Neural progenitor cell (in vitro differentiated cells): ENCODE data around the gene DNAAF6. TPM values are rescaled to one million over a fixed set of nuclear protein-coding genes. Genes with fewer than 3 reads are reported as not detected.
"Not testable (repeated sequence)": the region's sequence is repeated elsewhere in the genome, so short reads cannot be mapped to it uniquely, and the experiment has no call there.

ENCODE experiments used
- DNase-seq: peaks from one replicate; pipeline ENCODE4 v3.0.0-alpha.2; 2016; ENCODE audit warnings: low spot score
- H2AFZ ChIP-seq: fragments of 200-600 bp; sonication (generic); replicated peaks from 2 replicates; pipeline ENCODE4 v1.6.1; 2016; ENCODE audit warnings: antibody characterized with exemption
- H3F3A ChIP-seq: fragments of 200-600 bp; sonication (generic); 2 replicates; pipeline ENCODE4 v1.6.1; 2016; ENCODE audit warnings: antibody characterized with exemption, low read depth
- H3K27ac ChIP-seq: fragments of 200-600 bp; sonication (generic); 2 replicates; pipeline ENCODE4 v1.5.1; 2016; ENCODE audit warnings: mild to moderate bottlenecking
- H3K27me3 ChIP-seq: fragments of 200-600 bp; sonication (generic); 2 replicates; pipeline ENCODE4 v1.6.1; 2016; ENCODE audit warnings: mild to moderate bottlenecking, moderate library complexity
- H3K36me3 ChIP-seq: fragments of 200-600 bp; sonication (generic); 2 replicates; pipeline ENCODE4 v1.5.1; 2016
- H3K4me1 ChIP-seq: fragments of 200-600 bp; sonication (generic); 2 replicates; pipeline ENCODE4 v1.6.1; 2016; ENCODE audit warnings: mixed run types
- H3K4me2 ChIP-seq: fragments of 200-600 bp; sonication (generic); 2 replicates; pipeline ENCODE4 v1.6.1; 2016
- H3K4me3 ChIP-seq: fragments of 200-600 bp; sonication (generic); 2 replicates; pipeline ENCODE4 v1.5.1; 2016
- H3K79me2 ChIP-seq: fragments of 200-600 bp; sonication (generic); 2 replicates; pipeline ENCODE4 v1.6.1; 2016; ENCODE audit warnings: low read depth
- H3K9ac ChIP-seq: fragments of 200-600 bp; sonication (generic); 2 replicates; pipeline ENCODE4 v1.6.1; 2016
- H3K9me3 ChIP-seq: fragments of 200-600 bp; sonication (generic); 2 replicates; pipeline ENCODE4 v1.5.1; 2016; ENCODE audit warnings: low read depth
- H4K20me1 ChIP-seq: fragments of 200-600 bp; sonication (generic); 2 replicates; pipeline ENCODE4 v1.6.1; 2016; ENCODE audit warnings: low read depth
- H3K27ac Mint-ChIP-seq: 3 replicates; pipeline ENCODE4 v1.8.0; 2021; ENCODE audit warnings: mixed read lengths
- H3K27me3 Mint-ChIP-seq: 2 replicates; pipeline ENCODE4 v1.8.0; 2022; ENCODE audit warnings: low read depth, mild to moderate bottlenecking, inconsistent platforms, moderate library complexity, mixed read lengths; ENCODE audit not compliant: insufficient read depth
- H3K36me3 Mint-ChIP-seq: 3 replicates; pipeline ENCODE4 v1.8.0; 2021; ENCODE audit warnings: mixed read lengths
- H3K4me1 Mint-ChIP-seq: 3 replicates; pipeline ENCODE4 v1.8.0; 2021; ENCODE audit warnings: mixed read lengths
- H3K4me3 Mint-ChIP-seq: 3 replicates; pipeline ENCODE4 v1.8.0; 2021; ENCODE audit warnings: mild to moderate bottlenecking, moderate library complexity, mixed read lengths
- H3K9me3 Mint-ChIP-seq: 3 replicates; pipeline ENCODE4 v1.8.0; 2020; ENCODE audit warnings: mixed read lengths
- EZH2 ChIP-seq: fragments of 200-600 bp; sonication (generic); IDR thresholded peaks from 2 replicates; pipeline ENCODE4 v1.6.1; 2017; ENCODE audit warnings: antibody characterized with exemption, mild to moderate bottlenecking, moderate library complexity
- EZH2phosphoT487 ChIP-seq: fragments of 200-600 bp; sonication (generic); IDR thresholded peaks from 2 replicates; pipeline ENCODE4 v1.6.1; 2017; ENCODE audit warnings: antibody characterized with exemption
- total RNA-seq: library from RNA; depleted of rRNA; stranded (reverse); fragments of >200 nt; gene quantifications from 2 replicates; pipeline ENCODE4 v1.2.3, GENCODE V29; 2015; ENCODE audit warnings: low replicate concordance
- TF ChIP-seq, protein P1 (sequence below): fragments of 200-600 bp; sonication (generic); IDR thresholded peaks from 2 replicates; pipeline ENCODE4 v1.5.1; 2017; ENCODE audit warnings: antibody characterized with exemption, mild to moderate bottlenecking

The DNAAF6 gene
- total RNA-seq, 1 donor from 2014 or later: 0.07 TPM

DNA sequence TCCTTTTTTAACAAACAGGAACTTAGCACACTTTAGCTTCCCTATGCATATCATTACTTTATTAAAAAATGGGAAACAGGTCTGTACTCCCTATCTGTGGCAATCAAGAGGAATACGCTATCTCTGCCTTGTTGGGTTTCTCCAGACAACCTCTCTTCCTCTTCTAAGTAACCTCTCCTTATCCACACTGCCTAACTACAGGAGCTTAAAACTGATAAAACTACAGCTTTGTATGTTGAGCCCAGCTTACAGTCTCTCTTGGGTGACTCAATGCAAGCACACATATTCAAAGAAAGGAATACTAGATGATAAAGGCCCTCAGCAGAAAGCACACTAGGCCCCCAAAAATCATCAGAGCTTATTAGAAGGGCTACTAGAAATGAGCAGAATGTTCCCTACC lies 9.1 kb upstream of the DNAAF6 start:
- no peaks in the 10 kb centered on the region for H3K4me1 Mint-ChIP-seq
- H3K4me1 ChIP-seq: no peaks in the 10 kb centered on the region

DNA sequence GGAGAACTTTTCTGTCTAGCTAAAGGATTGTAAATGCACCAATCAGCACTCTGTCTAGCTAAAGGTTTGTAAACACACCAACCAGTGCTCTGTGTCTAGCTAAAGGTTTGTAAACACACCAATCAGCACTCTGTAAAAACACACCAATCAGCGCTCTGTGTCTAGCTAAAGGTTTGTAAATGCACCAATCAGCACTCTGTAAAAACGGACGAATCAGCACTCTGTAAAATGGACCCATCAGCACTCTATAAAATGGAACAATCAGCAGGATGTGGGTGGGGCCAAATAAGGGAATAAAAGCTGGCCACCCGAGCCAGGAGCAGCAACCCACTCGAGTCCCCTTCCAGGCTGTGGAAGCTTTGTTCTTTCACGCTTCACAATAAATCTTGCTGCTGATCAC lies 8.3 kb upstream of the DNAAF6 start:
- not testable (repeated sequence) for H3K36me3 Mint-ChIP-seq, DNase-seq, H3K4me1 ChIP-seq, H3K9me3 ChIP-seq, H3K4me3 ChIP-seq, H3K9me3 Mint-ChIP-seq, H3F3A ChIP-seq, H4K20me1 ChIP-seq, H3K79me2 ChIP-seq, H3K27ac Mint-ChIP-seq, H3K27ac ChIP-seq, H2AFZ ChIP-seq, H3K9ac ChIP-seq, H3K4me3 Mint-ChIP-seq, H3K27me3 ChIP-seq, H3K4me2 ChIP-seq, H3K36me3 ChIP-seq, H3K27me3 Mint-ChIP-seq, H3K4me1 Mint-ChIP-seq

More for the DNA sequence above, 9.1 kb upstream of the DNAAF6 start:
- Histone ChIP-seq H4K20me1 (no peaks in the 10 kb centered on the region), H3K9me3 (no peaks in the 10 kb centered on the region), H3K27me3 (no peaks in the 10 kb centered on the region), H3K4me2 (no peak overlapping the region), H2AFZ (no peak overlapping the region), H3K4me3 (no peak overlapping the region), H3F3A (no peaks in the 10 kb centered on the region), H3K9ac (no peak overlapping the region), H3K36me3 (no peaks in the 10 kb centered on the region), H3K79me2 (no peaks in the 10 kb centered on the region), H3K27ac (no peak overlapping the region)
- Mint-ChIP-seq H3K4me3 (no peak overlapping the region), H3K27me3 (peaks cover 2% of the 10 kb centered on the region), H3K36me3 (peaks cover 1% of the 10 kb centered on the region), H3K27ac (no peak overlapping the region), H3K9me3 (no peaks in the 10 kb centered on the region)
- TF ChIP-seq, protein P1, sequence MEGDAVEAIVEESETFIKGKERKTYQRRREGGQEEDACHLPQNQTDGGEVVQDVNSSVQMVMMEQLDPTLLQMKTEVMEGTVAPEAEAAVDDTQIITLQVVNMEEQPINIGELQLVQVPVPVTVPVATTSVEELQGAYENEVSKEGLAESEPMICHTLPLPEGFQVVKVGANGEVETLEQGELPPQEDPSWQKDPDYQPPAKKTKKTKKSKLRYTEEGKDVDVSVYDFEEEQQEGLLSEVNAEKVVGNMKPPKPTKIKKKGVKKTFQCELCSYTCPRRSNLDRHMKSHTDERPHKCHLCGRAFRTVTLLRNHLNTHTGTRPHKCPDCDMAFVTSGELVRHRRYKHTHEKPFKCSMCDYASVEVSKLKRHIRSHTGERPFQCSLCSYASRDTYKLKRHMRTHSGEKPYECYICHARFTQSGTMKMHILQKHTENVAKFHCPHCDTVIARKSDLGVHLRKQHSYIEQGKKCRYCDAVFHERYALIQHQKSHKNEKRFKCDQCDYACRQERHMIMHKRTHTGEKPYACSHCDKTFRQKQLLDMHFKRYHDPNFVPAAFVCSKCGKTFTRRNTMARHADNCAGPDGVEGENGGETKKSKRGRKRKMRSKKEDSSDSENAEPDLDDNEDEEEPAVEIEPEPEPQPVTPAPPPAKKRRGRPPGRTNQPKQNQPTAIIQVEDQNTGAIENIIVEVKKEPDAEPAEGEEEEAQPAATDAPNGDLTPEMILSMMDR: no peak
- TF ChIP-seq EZH2phosphoT487 (no peak), EZH2 (no peak)
- DNase-seq: no peak

DNA sequence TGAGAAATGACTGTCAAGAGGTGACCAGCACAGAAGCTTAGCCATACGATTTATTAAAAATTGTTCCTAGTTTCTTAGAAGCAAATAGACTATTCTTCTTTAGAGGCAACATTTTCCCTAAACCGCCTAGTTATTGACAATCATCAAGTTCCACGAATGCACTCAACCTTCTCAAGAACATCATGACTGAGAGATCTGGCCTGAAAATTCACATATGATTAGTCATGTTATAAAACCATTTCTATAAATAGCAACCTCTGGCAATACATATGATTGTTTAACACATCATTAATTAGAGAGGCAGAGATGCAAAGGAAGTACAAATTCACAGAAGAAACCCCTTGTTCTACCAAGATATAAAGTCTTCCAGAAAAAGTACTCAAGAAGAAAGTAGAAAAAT lies 6.9 kb upstream of the DNAAF6 start:
- no peak overlapping the region for H3K9ac ChIP-seq
- H3K4me3 Mint-ChIP-seq: no peak overlapping the region
- H3K4me3 ChIP-seq: no peak overlapping the region
- TF ChIP-seq EZH2phosphoT487 (no peak), EZH2 (no peak)
- TF ChIP-seq, protein P1: no peak
- no peaks in the 10 kb centered on the region for H3K79me2 ChIP-seq
- H3K9me3 ChIP-seq: no peaks in the 10 kb centered on the region
- H3K4me2 ChIP-seq: no peak overlapping the region
- H3K36me3 ChIP-seq: no peaks in the 10 kb centered on the region
- no peaks in the 10 kb centered on the region for H3K4me1 ChIP-seq
- H3F3A ChIP-seq: no peaks in the 10 kb centered on the region
- peaks cover 4% of the 10 kb centered on the region for H3K4me1 Mint-ChIP-seq
- H4K20me1 ChIP-seq: no peaks in the 10 kb centered on the region
- H3K36me3 Mint-ChIP-seq: peaks cover 1% of the 10 kb centered on the region
- no peak for DNase-seq
- no peak overlapping the region for H2AFZ ChIP-seq
- no peak overlapping the region for H3K27ac ChIP-seq
- no peak overlapping the region for H3K27ac Mint-ChIP-seq
- H3K9me3 Mint-ChIP-seq: no peaks in the 10 kb centered on the region
- H3K27me3 ChIP-seq: no peaks in the 10 kb centered on the region
- peaks cover 2% of the 10 kb centered on the region for H3K27me3 Mint-ChIP-seq

DNA sequence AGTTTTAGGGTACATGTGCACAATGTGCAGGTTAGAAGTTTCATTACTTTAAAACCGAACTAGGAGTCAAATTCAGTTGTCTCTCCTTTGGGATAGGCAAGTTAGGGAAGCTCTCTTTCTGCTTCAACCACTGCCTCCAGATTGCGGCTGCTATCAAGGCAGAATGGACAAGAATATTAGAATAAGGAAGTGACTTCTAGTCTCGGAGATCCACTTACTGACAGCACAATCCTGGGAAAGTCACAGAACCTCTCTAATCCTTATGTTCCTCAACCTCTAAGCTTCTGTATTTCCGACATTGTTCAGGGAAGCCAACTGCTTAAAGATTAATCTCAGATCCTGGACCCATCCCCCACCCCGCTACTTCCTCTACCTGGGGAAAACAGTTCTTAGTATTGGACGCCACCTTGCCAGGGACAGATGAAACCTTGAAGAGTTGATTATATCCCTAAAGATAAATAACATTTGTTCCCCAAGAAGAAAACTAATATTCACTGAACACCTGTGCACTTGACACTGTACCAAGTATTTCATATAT lies 2.3 kb upstream of the DNAAF6 start:
- H3K79me2 ChIP-seq: no peaks in the 10 kb centered on the region
- no peak overlapping the region for H3K27ac Mint-ChIP-seq
- H3K9me3 Mint-ChIP-seq: no peaks in the 10 kb centered on the region
- no peak overlapping the region for H3K27ac ChIP-seq
- no peak overlapping the region for H3K4me3 ChIP-seq
- no peaks in the 10 kb centered on the region for H3K36me3 Mint-ChIP-seq
- H3K27me3 Mint-ChIP-seq: peaks cover 5% of the 10 kb centered on the region
- H4K20me1 ChIP-seq: no peaks in the 10 kb centered on the region
- no peaks in the 10 kb centered on the region for H3K36me3 ChIP-seq
- H2AFZ ChIP-seq: no peak overlapping the region
- no peaks in the 10 kb centered on the region for H3K4me1 ChIP-seq
- TF ChIP-seq EZH2 (no peak), EZH2phosphoT487 (no peak)
- TF ChIP-seq, protein P1: no peak
- H3K4me1 Mint-ChIP-seq: peaks cover 6% of the 10 kb centered on the region
- peaks cover 4% of the 10 kb centered on the region for H3F3A ChIP-seq
- no peak overlapping the region for H3K4me3 Mint-ChIP-seq
- no peaks in the 10 kb centered on the region for H3K9me3 ChIP-seq
- no peak overlapping the region for H3K4me2 ChIP-seq
- no peak overlapping the region for H3K9ac ChIP-seq
- H3K27me3 ChIP-seq: peaks cover 7% of the 10 kb centered on the region
- DNase-seq: peak; percentile 22
